Ovary (tissue), 9 donors: ENCODE results near the gene PLXNB1. TPM values are rescaled to one million over a fixed set of nuclear protein-coding genes. Genes with fewer than 3 reads are reported as not detected.

Experiments used
- DNase-seq, 5 donors: peaks; one replicate each; pipeline ENCODE4 v3.0.0-alpha.2; 2019 to 2020
- H3K27ac ChIP-seq, 2 donors: fragments of 200-600 bp; one replicate each; pipeline versions ENCODE4 v1.5.1 to v1.8.0; 2019 to 2022
- H3K27me3 ChIP-seq: fragments of 200-600 bp; one replicate; pipeline ENCODE4 v1.8.0; 2022
- H3K36me3 ChIP-seq: fragments of 200-600 bp; sonication (generic); one replicate; pipeline ENCODE4 v1.5.1; 2019
- H3K4me1 ChIP-seq: one replicate; pipeline ENCODE4 v1.8.1; 2013; ENCODE audit warnings: mild to moderate bottlenecking, moderate library complexity; ENCODE audit not compliant: insufficient read depth
- H3K4me3 ChIP-seq: fragments of 200-600 bp; sonication (generic); one replicate; pipeline ENCODE4 v1.5.1; 2017
- H3K9me3 ChIP-seq, 2 donors: fragments of 200-600 bp in 1 of 2; sonication (generic) in 1 of 2; one replicate each; pipeline versions ENCODE4 v1.5.1 to v1.8.1; 2013 to 2019; ENCODE audit warnings: mild to moderate bottlenecking in 1 of 2, moderate library complexity in 1 of 2
- EP300 ChIP-seq: sonication (generic); formaldehyde crosslinking; IDR thresholded peaks from one replicate; pipeline ENCODE4 v1.6.1; 2017; ENCODE audit warnings: antibody characterized with exemption
- POLR2A ChIP-seq: fragments of 450-650 bp; IDR thresholded peaks from one replicate; pipeline ENCODE4 v1.6.1; 2017; ENCODE audit warnings: antibody characterized with exemption, mild to moderate bottlenecking, moderate library complexity
- WGBS, 3 donors: extraction: QIAGEN DNeasy Blood & Tissue Kit in 1 of 3; methylation state at CpG; one replicate each; pipeline versions ENCODE4 v1.1.5 to v1.1.7; 2013 to 2017; 5-methylcytosine and 5-hydroxymethylcytosine counted together
- intact Hi-C, 4 donors: fragments of 100-400 bp; cut with DNase I; formaldehyde crosslinking; loops; one replicate each; pipeline versions ENCODE4 v1.11.0 to v1.15.1; 2022 to 2023
- polyA plus RNA-seq, 2 donors: library from polyadenylated mRNA; stranded (reverse); fragments of 200-250 nt in 1 of 2; fragments of 350-450 nt in 1 of 2; fragmentation: Illumina TruSeq in 1 of 2; extraction: RNeasy Lipid Tissue Mini Kit (QIAGEN cat#74804) in 1 of 2; gene quantifications; one replicate each; pipeline ENCODE4 v1.2.3, GENCODE V29; 2013 to 2014
- total RNA-seq, 7 donors: library from RNA; depleted of rRNA in 2 of 7; stranded (reverse); fragments of >200 nt in 2 of 7; fragmentation: NEBNext Ultra II Directional in 3 of 7; extraction: Animal tissue kit (Norgen Biotek cat#: 25700) in 3 of 7; gene quantifications; one replicate each; pipeline versions ENCODE4 v1.1.0 to v1.2.4, GENCODE V29; 2016 to 2023
- TF ChIP-seq, protein P1 (sequence below), 3 donors: fragments of 450-650 bp in 2 of 3; fragments of 200-600 bp in 1 of 3; IDR thresholded peaks; one replicate each; pipeline versions ENCODE4 v1.5.1 to v1.8.0; 2016 to 2022; ENCODE audit warnings: antibody characterized with exemption in 3 of 3, mild to moderate bottlenecking in 1 of 3
- donor health status: DM: no; HTN: no; CAD: no; lungs with moderate emphysema.
- donor health status: DM: no; HTN: no; CAD: no.
- donor health status: Bipolar disorder and iron deficiency.
- donor health status: DM: yes; HTN: yes; CAD: no.
- donor health status: DM: no; HTN: no; CAD: no.
- donor health status: DM: yes; HTN: yes; CAD: no.

Gene PLXNB1
- total and polyA plus RNA-seq, 9 donors: 11.2 to 166 (median 83.7) TPM

DNA sequence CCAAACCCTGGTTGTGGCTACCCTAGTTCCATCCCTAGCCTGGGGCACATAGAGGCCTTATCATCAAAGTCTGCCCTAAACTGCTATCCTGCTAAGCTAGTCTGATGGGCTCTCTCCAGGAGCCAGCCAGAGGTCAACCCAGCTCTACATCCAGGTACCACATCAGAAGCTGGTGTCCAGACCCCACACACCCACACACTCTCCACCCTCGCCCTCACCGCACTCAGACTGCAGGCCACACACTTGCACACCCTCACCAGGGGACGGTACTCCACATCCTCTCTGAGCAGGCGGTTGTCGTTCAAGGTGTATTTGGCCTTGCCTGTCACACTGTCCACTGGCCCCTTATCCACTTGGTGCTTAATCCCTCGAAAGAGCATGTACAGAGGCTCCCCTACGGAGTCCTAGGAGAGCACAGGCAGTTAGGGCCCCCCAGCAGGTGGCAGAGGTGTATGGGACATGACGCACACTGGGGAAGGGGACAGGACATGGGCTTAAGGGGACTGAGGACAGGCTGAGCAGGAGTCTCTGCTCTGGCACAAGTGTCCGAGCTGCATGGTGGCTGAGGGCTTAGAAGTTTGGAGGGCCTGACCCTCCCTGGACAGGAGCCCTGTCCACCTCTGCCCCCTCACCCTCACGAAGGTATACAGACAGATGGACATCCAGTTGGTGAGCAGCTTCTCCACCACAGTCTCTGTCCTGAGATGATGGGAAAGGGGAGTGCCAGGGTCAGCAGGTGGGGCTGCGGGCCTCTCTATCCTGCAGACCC lies 18.1 kb downstream of the PLXNB1 start:
- no peaks in the 10 kb centered on the region for H3K36me3 ChIP-seq
- TF ChIP-seq POLR2A (no peak), EP300 (no peak)
- TF ChIP-seq, protein P1, sequence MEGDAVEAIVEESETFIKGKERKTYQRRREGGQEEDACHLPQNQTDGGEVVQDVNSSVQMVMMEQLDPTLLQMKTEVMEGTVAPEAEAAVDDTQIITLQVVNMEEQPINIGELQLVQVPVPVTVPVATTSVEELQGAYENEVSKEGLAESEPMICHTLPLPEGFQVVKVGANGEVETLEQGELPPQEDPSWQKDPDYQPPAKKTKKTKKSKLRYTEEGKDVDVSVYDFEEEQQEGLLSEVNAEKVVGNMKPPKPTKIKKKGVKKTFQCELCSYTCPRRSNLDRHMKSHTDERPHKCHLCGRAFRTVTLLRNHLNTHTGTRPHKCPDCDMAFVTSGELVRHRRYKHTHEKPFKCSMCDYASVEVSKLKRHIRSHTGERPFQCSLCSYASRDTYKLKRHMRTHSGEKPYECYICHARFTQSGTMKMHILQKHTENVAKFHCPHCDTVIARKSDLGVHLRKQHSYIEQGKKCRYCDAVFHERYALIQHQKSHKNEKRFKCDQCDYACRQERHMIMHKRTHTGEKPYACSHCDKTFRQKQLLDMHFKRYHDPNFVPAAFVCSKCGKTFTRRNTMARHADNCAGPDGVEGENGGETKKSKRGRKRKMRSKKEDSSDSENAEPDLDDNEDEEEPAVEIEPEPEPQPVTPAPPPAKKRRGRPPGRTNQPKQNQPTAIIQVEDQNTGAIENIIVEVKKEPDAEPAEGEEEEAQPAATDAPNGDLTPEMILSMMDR (IDR thresholded peaks at IDR 0.05): no peak
- H3K9me3 ChIP-seq: no peaks in the 10 kb centered on the region
- no peak overlapping the region for H3K4me3 ChIP-seq
- DNase-seq: peak in 1 of 5 donors; percentile 11
- H3K4me1 ChIP-seq: no peaks in the 10 kb centered on the region
- H3K27me3 ChIP-seq: no peaks in the 10 kb centered on the region
- WGBS, 3 donors: 90 to 94% (median 91%) methylated on average over 11 of the region's 11 CpGs
- intact Hi-C loops: no loop called here
- no peak overlapping the region for H3K27ac ChIP-seq

DNA sequence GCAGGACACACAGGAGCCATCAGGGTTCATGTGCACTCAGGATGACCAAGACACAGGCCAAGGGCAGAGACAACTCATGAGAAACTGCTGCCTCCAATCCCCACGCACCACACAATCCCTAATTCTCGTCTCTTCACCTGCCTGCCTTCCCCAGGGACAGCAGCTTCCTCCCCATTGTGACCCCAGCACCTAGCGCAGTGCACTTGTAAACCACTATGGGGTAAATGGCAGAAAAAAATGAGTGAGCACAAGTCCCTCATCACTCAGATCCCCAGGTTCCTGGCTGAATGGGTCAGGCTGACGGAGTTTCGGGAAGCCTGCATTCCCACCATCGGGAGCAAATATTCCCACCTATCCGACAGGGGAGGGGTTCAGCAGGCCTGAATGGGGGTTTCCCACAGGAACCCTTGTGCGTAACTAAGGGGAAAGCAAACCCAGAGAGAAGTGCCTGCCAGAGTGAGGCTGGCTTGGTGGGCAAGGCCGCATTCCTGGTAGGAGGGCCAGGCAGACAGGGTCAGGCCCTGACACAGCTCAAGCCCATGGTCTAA lies 18.8 kb downstream of the PLXNB1 start:
- 92 to 95% (median 94%) methylated on average over 9 of the region's 9 CpGs for WGBS, 3 donors
- intact Hi-C loops: no loop called here
- H3K36me3 ChIP-seq: no peaks in the 10 kb centered on the region
- no peaks in the 10 kb centered on the region for H3K4me1 ChIP-seq
- no peaks in the 10 kb centered on the region for H3K9me3 ChIP-seq
- H3K4me3 ChIP-seq: no peak overlapping the region
- TF ChIP-seq POLR2A: no peak
- TF ChIP-seq, protein P1 (IDR thresholded peaks at IDR 0.05): no peak
- no peak for TF ChIP-seq EP300
- H3K27me3 ChIP-seq: no peaks in the 10 kb centered on the region
- no peak overlapping the region for H3K27ac ChIP-seq
- peak in 1 of 5 donors; percentile 13 for DNase-seq

DNA sequence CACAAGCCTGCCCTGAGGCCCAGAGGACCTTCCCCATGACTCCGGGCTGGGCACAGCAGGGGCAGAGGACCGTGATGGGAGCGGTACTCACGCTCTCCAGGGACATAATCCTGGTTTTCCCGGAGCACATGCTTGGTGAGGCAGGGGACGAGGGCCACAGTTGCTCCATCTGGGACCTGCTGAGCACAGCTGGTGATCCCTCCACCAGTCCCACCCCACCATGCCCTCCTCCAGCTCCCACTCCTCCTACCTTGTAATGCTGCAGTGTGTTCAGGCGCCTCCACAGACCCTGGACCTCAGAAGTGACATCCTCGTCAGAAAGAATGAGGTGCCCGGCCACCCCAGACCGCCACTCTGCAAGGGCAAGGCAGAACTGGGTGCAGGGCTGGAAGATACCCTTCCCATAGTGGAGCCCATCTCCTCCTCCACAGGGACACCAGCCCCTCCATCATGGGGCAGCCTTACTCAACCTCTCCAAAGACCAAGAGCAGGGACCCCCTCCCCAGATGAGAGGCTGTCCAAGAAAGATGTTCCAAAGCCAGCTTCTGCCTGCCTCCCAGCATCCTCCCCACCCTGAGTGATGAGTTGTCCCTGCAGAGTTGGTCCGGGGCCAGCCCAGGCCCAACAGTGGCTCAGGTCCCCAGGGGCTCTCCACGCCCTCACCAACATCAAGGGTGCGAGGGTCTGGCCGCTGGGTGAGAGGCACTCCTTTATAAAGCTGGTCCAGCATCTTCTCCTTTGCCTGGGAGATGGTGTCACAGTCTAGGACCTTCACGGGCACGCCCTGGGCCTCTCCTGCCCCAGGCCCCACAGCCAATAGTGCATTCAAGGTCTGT lies 19.5 kb downstream of the PLXNB1 start:
- Histone ChIP-seq H3K36me3 (no peaks in the 10 kb centered on the region), H3K27me3 (no peaks in the 10 kb centered on the region), H3K27ac (no peak overlapping the region), H3K9me3 (no peaks in the 10 kb centered on the region), H3K4me1 (no peaks in the 10 kb centered on the region), H3K4me3 (no peak overlapping the region)
- 94 to 97% (median 94%) methylated on average over 16 of the region's 16 CpGs for WGBS, 3 donors
- TF ChIP-seq EP300 (no peak), POLR2A (no peak)
- TF ChIP-seq, protein P1 (IDR thresholded peaks at IDR 0.05): no peak
- peak in 4 of 5 donors; percentile 14 to 24 (median 18) for DNase-seq
- intact Hi-C loops: no loop called here

DNA sequence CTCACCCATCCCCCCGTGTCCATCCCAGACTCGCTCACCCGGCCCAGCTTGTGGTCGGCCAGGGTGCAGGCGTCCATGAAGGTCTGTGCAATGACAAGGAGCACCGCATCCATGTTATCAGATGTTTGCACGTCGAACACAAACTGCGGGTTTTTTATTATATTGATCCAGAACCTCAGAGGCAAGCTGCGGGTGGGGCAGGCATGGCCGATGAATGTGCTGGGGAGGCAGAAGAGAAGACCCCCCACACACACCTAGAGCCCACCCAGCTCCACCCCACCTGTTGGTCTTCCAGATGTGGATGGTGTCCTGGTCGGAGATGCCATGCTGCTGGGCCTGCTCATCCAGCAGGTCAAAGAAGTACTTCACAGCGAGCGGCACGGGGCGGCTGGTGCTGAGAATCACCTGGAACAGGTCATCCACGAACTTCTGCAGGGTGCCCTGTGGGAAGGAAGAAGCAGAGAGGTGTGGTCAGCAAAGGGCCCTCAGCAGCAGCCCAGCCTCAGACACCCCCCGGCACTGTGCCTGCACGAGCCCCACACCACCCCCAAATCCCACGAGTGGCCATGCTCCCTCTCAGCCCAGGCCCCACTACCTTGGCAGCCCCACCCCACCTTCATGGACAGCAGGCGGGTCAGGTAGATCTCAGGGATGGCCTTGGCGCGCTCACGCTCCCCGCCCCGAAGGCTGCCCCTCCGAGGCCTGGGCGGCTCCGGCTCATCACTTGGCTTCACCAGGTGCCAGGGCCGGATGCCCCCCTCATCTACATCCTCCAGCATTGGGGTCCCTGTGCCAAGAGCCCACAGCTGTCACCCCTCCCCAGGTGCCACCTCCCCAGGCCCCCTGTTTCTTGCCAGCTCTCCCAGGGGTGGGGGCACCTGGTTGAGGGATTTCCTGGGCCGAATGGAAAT lies 20.3 kb downstream of the PLXNB1 start:
- intact Hi-C loops: no loop called here
- WGBS, 3 donors: 89 to 92% (median 90%) methylated on average over 31 of the region's 31 CpGs
- DNase-seq: peak in 4 of 5 donors; percentile 7 to 21 (median 18)
- Histone ChIP-seq H3K27me3 (no peaks in the 10 kb centered on the region), H3K27ac (no peak overlapping the region), H3K4me3 (no peak overlapping the region), H3K4me1 (no peaks in the 10 kb centered on the region), H3K36me3 (no peaks in the 10 kb centered on the region), H3K9me3 (no peaks in the 10 kb centered on the region)
- TF ChIP-seq POLR2A (no peak), EP300 (no peak)
- TF ChIP-seq, protein P1 (IDR thresholded peaks at IDR 0.05): no peak
